Measurements from ENCODE around the gene CD4.

DNA sequence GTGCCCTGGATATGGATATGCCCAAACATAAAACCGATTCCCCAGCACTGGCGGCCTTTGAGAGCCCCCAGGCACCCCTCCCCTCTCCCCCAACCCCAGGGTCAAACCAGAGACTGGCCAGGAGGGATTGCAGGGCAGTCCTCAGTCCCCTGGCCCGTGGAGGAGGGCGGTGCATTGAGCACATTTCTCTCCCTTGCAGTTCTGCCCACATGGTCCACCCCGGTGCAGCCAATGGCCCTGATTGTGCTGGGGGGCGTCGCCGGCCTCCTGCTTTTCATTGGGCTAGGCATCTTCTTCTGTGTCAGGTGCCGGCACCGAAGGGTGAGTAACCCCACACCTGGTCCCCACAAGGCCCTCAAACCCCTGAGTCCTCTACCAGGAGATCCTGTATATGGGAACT is 28.9 kb downstream of the CD4 start:
- TF ChIP-seq CTCF (IDR thresholded peaks at IDR 0.05): no peak
- no peak for TF ChIP-seq POLR2AphosphoS5 (IDR thresholded peaks at IDR 0.05)
- TF ChIP-seq EP300 (IDR thresholded peaks at IDR 0.05): no peak

Data from stomach (tissue), 4 donors.